ENCODE measurements around the gene PPP1R12A. TPM values are rescaled to one million over a fixed set of nuclear protein-coding genes. Genes with fewer than 3 reads are reported as not detected.

The PPP1R12A gene
- total and polyA plus RNA-seq, 9 of the 15 experiments (the other 6 are each of a cell fraction or from before 2014, with no cell fraction given) = 26.4 to 119 (median 53.3) TPM

- TF ChIP-seq, protein P1, sequence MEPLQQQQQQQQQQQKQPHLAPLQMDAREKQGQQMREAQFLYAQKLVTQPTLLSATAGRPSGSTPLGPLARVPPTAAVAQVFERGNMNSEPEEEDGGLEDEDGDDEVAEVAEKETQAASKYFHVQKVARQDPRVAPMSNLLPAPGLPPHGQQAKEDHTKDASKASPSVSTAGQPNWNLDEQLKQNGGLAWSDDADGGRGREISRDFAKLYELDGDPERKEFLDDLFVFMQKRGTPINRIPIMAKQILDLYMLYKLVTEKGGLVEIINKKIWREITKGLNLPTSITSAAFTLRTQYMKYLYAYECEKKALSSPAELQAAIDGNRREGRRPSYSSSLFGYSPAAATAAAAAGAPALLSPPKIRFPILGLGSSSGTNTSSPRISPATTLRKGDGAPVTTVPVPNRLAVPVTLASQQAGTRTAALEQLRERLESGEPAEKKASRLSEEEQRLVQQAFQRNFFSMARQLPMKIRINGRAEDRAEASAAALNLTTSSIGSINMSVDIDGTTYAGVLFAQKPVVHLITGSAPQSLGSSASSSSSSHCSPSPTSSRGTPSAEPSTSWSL (CRISPR knock-in tag; IDR thresholded peaks at IDR 0.05; ENCODE audit: borderline replicate concordance) = no peak
- TF ChIP-seq NFYB (IDR thresholded peaks at IDR 0.05; ENCODE audit: extremely low read depth, insufficient read length) (no peak), AFF1 (IDR thresholded peaks at IDR 0.05; ENCODE audit: low read depth in 1 of 2, partially characterized antibody in 2 of 2) (peak in 1 of 2 experiments; percentile 14), ZBTB11 (CRISPR knock-in tag; IDR thresholded peaks at IDR 0.05) (peak in 1 of 3 experiments; percentile 32; a peak in 1 of 6 replicates), MEF2A (IDR thresholded peaks at IDR 0.05; ENCODE audit: control insufficient read depth, low read depth, low read length) (no peak), BRD9 (IDR thresholded peaks at IDR 0.05; ENCODE audit: low read depth, partially characterized antibody) (no peak), MYNN (IDR thresholded peaks at IDR 0.05) (no peak), MYNN (CRISPR knock-in tag; IDR thresholded peaks at IDR 0.05) (no peak), HDAC2 (IDR thresholded peaks at IDR 0.05) (no peak), POLR2B (IDR thresholded peaks at IDR 0.05; ENCODE audit: low read depth, partially characterized antibody) (no peak), EHMT2 (IDR thresholded peaks at IDR 0.05) (0 out of 2 replicates have a peak, but pooled peaks have one; percentile 16)
Measured at GRCh38 chr12:79934281-79935020, 446 bp downstream of the PPP1R12A start (continued).

Measured in K562 (cell line).